SK-N-SH (cell line): ENCODE measurements around the gene KCTD14. TPM values are rescaled to one million over a fixed set of nuclear protein-coding genes. Genes with fewer than 3 reads are reported as not detected.

Experiments used
- CTCF ChIA-PET: fragments of 300-600, 350-600 bp; formaldehyde crosslinking; extraction: SDS; loops from one replicate; lab custom pipeline; 2021; lab: Yijun Ruan, JAX
- POLR2A ChIA-PET: fragments of 350-600 bp; sonication (Branson Sonifier 250); formaldehyde crosslinking; extraction: SDS; loops from one replicate; lab custom pipeline; 2020; ENCODE audit warnings: antibody characterized with exemption, inconsistent platforms; lab: Yijun Ruan, JAX
- DNase-seq: peaks from one replicate; pipeline ENCODE4 v3.0.0; 2012
- H2AFZ ChIP-seq: fragments of 200-600 bp; sonication (generic); 2 replicates; pipeline ENCODE4 v1.8.1; 2016; ENCODE audit warnings: antibody characterized with exemption, mild to moderate bottlenecking, low read depth
- H3F3A ChIP-seq: fragments of 200-600 bp; sonication (generic); replicated peaks from 2 replicates; pipeline ENCODE3; 2016; ENCODE audit warnings: antibody characterized with exemption, mild to moderate bottlenecking; ENCODE audit not compliant: insufficient read depth
- H3K27ac ChIP-seq, 2 experiments: fragments of 200-500 bp in 1 of 2; fragments of 200-600 bp in 1 of 2; sonication (Bioruptor generic) in 1 of 2; sonication (generic), shearing (Covaris generic) in 1 of 2; 2 replicates each; pipeline versions ENCODE4 v1.5.1 to v1.6.1; 2014 to 2016; ENCODE audit warnings: low read depth in 2 of 2, inconsistent platforms in 1 of 2, low read length in 1 of 2, mild to moderate bottlenecking in 1 of 2, mixed read lengths in 1 of 2
- H3K27me3 ChIP-seq: fragments of 200-600 bp; sonication (generic), shearing (Covaris generic); 2 replicates; pipeline ENCODE4 v1.6.1; 2016; ENCODE audit warnings: mixed run types; ENCODE audit not compliant: insufficient read depth
- H3K36me3 ChIP-seq, 2 experiments: fragments of 200-500 bp in 1 of 2; fragments of 200-600 bp in 1 of 2; sonication (Bioruptor generic) in 1 of 2; sonication (generic) in 1 of 2; replicated peaks in 1 of 2; 2 replicates each; pipeline versions ENCODE3 to v1.5.1; 2014 to 2016; ENCODE audit warnings: low read length in 1 of 2, mild to moderate bottlenecking in 1 of 2; ENCODE audit not compliant: insufficient read depth in 2 of 2, control insufficient read depth in 1 of 2
- H3K4me1 ChIP-seq, 2 experiments: fragments of 200-500 bp in 1 of 2; fragments of 200-600 bp in 1 of 2; sonication (Bioruptor generic) in 1 of 2; sonication (generic), shearing (Covaris generic) in 1 of 2; 2 replicates each; pipeline versions ENCODE4 v1.5.1 to v1.6.1; 2014 to 2016; ENCODE audit warnings: low read depth in 1 of 2, low read length in 1 of 2, mixed run types in 1 of 2; ENCODE audit not compliant: insufficient read depth in 2 of 2, control insufficient read depth in 1 of 2
- H3K4me2 ChIP-seq: fragments of 200-600 bp; sonication (generic), shearing (Covaris generic); 2 replicates; pipeline ENCODE4 v1.6.1; 2017; ENCODE audit warnings: mixed run types
- H3K4me3 ChIP-seq, 2 experiments: fragments of 200-500 bp in 1 of 2; fragments of 200-600 bp in 1 of 2; sonication (Bioruptor generic) in 1 of 2; sonication (generic), shearing (Covaris generic) in 1 of 2; 2 replicates each; pipeline versions ENCODE4 v1.5.1 to v1.8.1; 2014 to 2016; ENCODE audit warnings: low read depth in 2 of 2, inconsistent platforms in 1 of 2, low read length in 1 of 2, mild to moderate bottlenecking in 1 of 2, mixed read lengths in 1 of 2, moderate library complexity in 1 of 2
- H3K79me2 ChIP-seq: fragments of 200-600 bp; sonication (generic); 2 replicates; pipeline ENCODE4 v1.8.1; 2017; ENCODE audit warnings: mild to moderate bottlenecking; ENCODE audit not compliant: insufficient read depth
- H3K9ac ChIP-seq: fragments of 200-600 bp; sonication (generic); 2 replicates; pipeline ENCODE4 v1.6.1; 2017; ENCODE audit warnings: mixed run types
- H3K9me2 ChIP-seq: fragments of 200-600 bp; sonication (generic); 2 replicates; pipeline ENCODE4 v1.6.1; 2017; ENCODE audit warnings: mixed run types
- H3K9me3 ChIP-seq: fragments of 200-600 bp; sonication (generic); 2 replicates; pipeline ENCODE4 v1.6.1; 2017; ENCODE audit warnings: mixed run types, mild to moderate bottlenecking, moderate library complexity
- H4K20me1 ChIP-seq: fragments of 200-600 bp; sonication (generic); 2 replicates; pipeline ENCODE4 v1.6.1; 2017; ENCODE audit warnings: mild to moderate bottlenecking, mixed run types; ENCODE audit not compliant: insufficient read depth
- CTCF ChIP-seq: fragments of 200-600 bp; sonication (generic); IDR thresholded peaks from 2 replicates; pipeline ENCODE4 v1.6.1; 2017; ENCODE audit warnings: antibody characterized with exemption, mild to moderate bottlenecking, moderate library complexity
- GATA2 ChIP-seq: sonication (generic); formaldehyde crosslinking; IDR thresholded peaks from 2 replicates; pipeline ENCODE4 v1.5.0; 2020; ENCODE audit warnings: mild to moderate bottlenecking, missing genetic modification reagents
- JUND ChIP-seq: IDR thresholded peaks from 2 replicates; pipeline ENCODE4 v1.4.0; 2012
- MAX ChIP-seq: IDR thresholded peaks from 2 replicates; pipeline ENCODE4 v1.4.0; 2012; ENCODE audit warnings: low read depth
- MEF2A ChIP-seq: IDR thresholded peaks from 2 replicates; pipeline ENCODE4 v1.4.0; 2012; ENCODE audit warnings: low read depth, borderline replicate concordance
- MXI1 ChIP-seq: IDR thresholded peaks from 2 replicates; pipeline ENCODE4 v1.6.1; 2012; ENCODE audit warnings: mild to moderate bottlenecking, low read depth, low read length, improper control_type of control experiment
- NRF1 ChIP-seq: IDR thresholded peaks from 2 replicates; pipeline ENCODE4 v1.6.1; 2012; ENCODE audit warnings: low read depth, mild to moderate bottlenecking, low read length
- PBX3 ChIP-seq: IDR thresholded peaks from 2 replicates; pipeline ENCODE4; 2012
- POLR2AphosphoS5 ChIP-seq: IDR thresholded peaks from 2 replicates; pipeline ENCODE4 v1.6.1; 2012; ENCODE audit warnings: low read depth, low read length
- RCOR1 ChIP-seq: fragments of 150-350 bp; IDR thresholded peaks from 2 replicates; pipeline ENCODE4 v1.6.1; 2017; ENCODE audit warnings: antibody characterized with exemption, low read length
- TEAD4 ChIP-seq: IDR thresholded peaks from 2 replicates; pipeline ENCODE4 v1.4.0; 2012; ENCODE audit warnings: mild to moderate bottlenecking, borderline replicate concordance; ENCODE audit not compliant: insufficient read depth
- USF1 ChIP-seq: IDR thresholded peaks from 2 replicates; pipeline ENCODE4 v1.4.0; 2012; ENCODE audit warnings: low read depth, borderline replicate concordance
- WGBS: methylation state at CpG from one replicate; pipeline ENCODE4 v1.1.6; 2017; ENCODE audit warnings: low lambda C conversion rate; 5-methylcytosine and 5-hydroxymethylcytosine counted together
- polyA plus RNA-seq, 3 experiments: library from polyadenylated mRNA; depleted of rRNA; stranded (reverse); fragments of >200 nt; gene quantifications; 2 replicates each; pipeline ENCODE4 v1.2.3, GENCODE V29; 2012

KCTD14 gene
- polyA plus RNA-seq, 1 of the 3 experiments (the other 2 are of a cell fraction) = 0.25 TPM

GRCh38 chr11:78062671-78063070, 39.6 kb upstream of the KCTD14 start:
- POLR2A ChIA-PET = no interaction called here
- H2AFZ ChIP-seq = no peak overlapping the region
- H3K4me2 ChIP-seq = no peak overlapping the region

More at GRCh38 chr11:78062671-78063070, 39.6 kb upstream of the KCTD14 start:
- Histone ChIP-seq H3K9me2 (no peaks in the 10 kb centered on the region), H3K9ac (no peak overlapping the region), H3K4me3 (no peak overlapping the region), H4K20me1 (no peaks in the 10 kb centered on the region), H3K27ac (no peak overlapping the region), H3K36me3 (peaks cover 3 to 6% of the 10 kb centered on the region in 2 experiments), H3K4me1 (peaks cover 3 to 4% of the 10 kb centered on the region in 2 experiments; a peak in 2 of 4 replicates), H3K27me3 (no peaks in the 10 kb centered on the region), H3K9me3 (no peaks in the 10 kb centered on the region), H3F3A (peaks cover 6% of the 10 kb centered on the region), H3K79me2 (no peaks in the 10 kb centered on the region; the same call in 1 of the 2 replicates)
- CTCF ChIA-PET = no interaction called here
- no peak for DNase-seq
- no peak for TF ChIP-seq TEAD4
- no peak for TF ChIP-seq POLR2AphosphoS5
- no peak for TF ChIP-seq JUND
- no peak for TF ChIP-seq MEF2A
- TF ChIP-seq NRF1 = no peak
- TF ChIP-seq MXI1 = no peak
- no peak for TF ChIP-seq USF1
- no peak for TF ChIP-seq CTCF
- no peak for TF ChIP-seq RCOR1
- TF ChIP-seq PBX3 = no peak
- TF ChIP-seq GATA2 (CRISPR knock-in tag) = no peak
- no peak for TF ChIP-seq MAX
- 89% methylated on average over 2 of the region's 2 CpGs for WGBS
